AG04450 (cell line): ENCODE measurements around the gene AP2B1. TPM values are rescaled to one million over a fixed set of nuclear protein-coding genes. Genes with fewer than 3 reads are reported as not detected.
A peak's percentile ranks its signal among the peaks of the same experiment; 100 is the strongest.
"Not testable (repeated sequence)": the region's sequence is repeated elsewhere in the genome, so short reads cannot be mapped to it uniquely, and the experiment has no call there.

Experiments used
- CTCF ChIA-PET: fragments of 300-600, 350-600 bp; formaldehyde crosslinking; extraction: SDS; loops from one replicate; lab custom pipeline; 2022; ENCODE audit warnings: antibody characterized with exemption, inconsistent platforms; lab: Charles Lee
- POLR2A ChIA-PET: fragments of 350-600 bp; formaldehyde crosslinking; extraction: SDS; loops from one replicate; lab custom pipeline; 2021; ENCODE audit warnings: antibody characterized with exemption, inconsistent platforms; lab: Yijun Ruan, JAX
- DNase-seq: peaks from one replicate; pipeline ENCODE4 v3.0.0-alpha.2; 2011; ENCODE audit warnings: low read depth, low spot score
- H3K27ac ChIP-seq: one replicate; pipeline ENCODE4 v1.5.1; 2012; ENCODE audit warnings: low read depth, low read length, control low read depth
- H3K27me3 ChIP-seq: one replicate; pipeline ENCODE4 v1.6.0; 2012; ENCODE audit warnings: low read length; ENCODE audit not compliant: control insufficient read depth, insufficient read depth
- H3K4me3 ChIP-seq: 2 replicates; pipeline ENCODE4 v1.5.1; 2011; ENCODE audit warnings: mild to moderate bottlenecking, low read depth, low read length, control low read depth
- H3K9me3 ChIP-seq: 2 replicates; pipeline ENCODE4 v1.5.1; 2012; ENCODE audit warnings: low read length; ENCODE audit not compliant: control insufficient read depth, insufficient read depth
- polyA plus RNA-seq: library from polyadenylated mRNA; depleted of rRNA; stranded (reverse); fragments of >200 nt; gene quantifications from 2 replicates; pipeline ENCODE4 v1.2.3, GENCODE V29; 2011
- TF ChIP-seq, protein P1 (sequence below): IDR thresholded peaks from 2 replicates; pipeline ENCODE4 v1.5.1; 2011; ENCODE audit warnings: low read depth, low read length, control low read depth, inconsistent platforms

The AP2B1 gene
- polyA plus RNA-seq, 1 experiment, result 258 TPM

DNA sequence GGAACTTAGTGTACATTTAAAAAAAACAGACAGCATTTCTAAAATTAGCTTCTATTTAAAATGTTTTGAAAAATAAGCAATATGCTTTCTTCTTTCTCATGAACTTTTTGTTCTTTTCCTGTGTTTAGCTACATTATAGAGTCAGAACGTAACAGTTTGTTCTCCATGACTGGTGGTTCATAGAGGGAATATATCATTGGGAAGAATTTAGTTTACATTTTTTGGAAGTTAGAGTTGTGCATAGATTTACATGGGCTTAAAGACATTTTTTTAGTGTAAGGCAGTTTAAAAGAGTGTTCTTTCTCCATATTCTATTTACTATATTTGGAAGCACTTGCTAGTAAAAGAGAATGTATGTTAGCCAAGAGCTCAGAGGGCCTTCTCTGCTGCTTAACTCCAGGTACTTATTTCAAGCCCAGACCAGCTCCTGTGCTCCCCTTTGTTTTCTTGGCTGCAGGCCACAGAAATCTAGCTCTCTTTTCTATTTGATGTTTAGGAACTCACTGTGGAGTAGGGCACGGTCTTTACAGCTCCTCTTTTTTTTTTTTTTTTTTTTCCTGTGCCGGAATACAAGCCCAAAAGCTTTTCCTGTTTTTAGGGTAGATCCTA, 20.2 kb downstream of the AP2B1 start:
- H3K27me3 ChIP-seq, result no peaks in the 10 kb centered on the region
- ChIA-PET CTCF (interaction anchor here (0.6 to 3.2 kb wide), 9 partner anchors 10 to 369 kb away, joined by 3 to 50 read pairs (median 4); partner anchors contain the start of genes PEX12 and TAF15), POLR2A (interaction anchor here (0.6 to 1.6 kb wide), 5 partner anchors 11 to 365 kb away, joined by 3 to 9 read pairs (median 3); partner anchors contain the start of gene SLFN5)
- H3K4me3 ChIP-seq, result no peak overlapping the region
- H3K27ac ChIP-seq, result peak overlapping the region; percentile 68
- TF ChIP-seq, protein P1, sequence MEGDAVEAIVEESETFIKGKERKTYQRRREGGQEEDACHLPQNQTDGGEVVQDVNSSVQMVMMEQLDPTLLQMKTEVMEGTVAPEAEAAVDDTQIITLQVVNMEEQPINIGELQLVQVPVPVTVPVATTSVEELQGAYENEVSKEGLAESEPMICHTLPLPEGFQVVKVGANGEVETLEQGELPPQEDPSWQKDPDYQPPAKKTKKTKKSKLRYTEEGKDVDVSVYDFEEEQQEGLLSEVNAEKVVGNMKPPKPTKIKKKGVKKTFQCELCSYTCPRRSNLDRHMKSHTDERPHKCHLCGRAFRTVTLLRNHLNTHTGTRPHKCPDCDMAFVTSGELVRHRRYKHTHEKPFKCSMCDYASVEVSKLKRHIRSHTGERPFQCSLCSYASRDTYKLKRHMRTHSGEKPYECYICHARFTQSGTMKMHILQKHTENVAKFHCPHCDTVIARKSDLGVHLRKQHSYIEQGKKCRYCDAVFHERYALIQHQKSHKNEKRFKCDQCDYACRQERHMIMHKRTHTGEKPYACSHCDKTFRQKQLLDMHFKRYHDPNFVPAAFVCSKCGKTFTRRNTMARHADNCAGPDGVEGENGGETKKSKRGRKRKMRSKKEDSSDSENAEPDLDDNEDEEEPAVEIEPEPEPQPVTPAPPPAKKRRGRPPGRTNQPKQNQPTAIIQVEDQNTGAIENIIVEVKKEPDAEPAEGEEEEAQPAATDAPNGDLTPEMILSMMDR, result no peak
- no peaks in the 10 kb centered on the region for H3K9me3 ChIP-seq
- DNase-seq, result no peak

DNA sequence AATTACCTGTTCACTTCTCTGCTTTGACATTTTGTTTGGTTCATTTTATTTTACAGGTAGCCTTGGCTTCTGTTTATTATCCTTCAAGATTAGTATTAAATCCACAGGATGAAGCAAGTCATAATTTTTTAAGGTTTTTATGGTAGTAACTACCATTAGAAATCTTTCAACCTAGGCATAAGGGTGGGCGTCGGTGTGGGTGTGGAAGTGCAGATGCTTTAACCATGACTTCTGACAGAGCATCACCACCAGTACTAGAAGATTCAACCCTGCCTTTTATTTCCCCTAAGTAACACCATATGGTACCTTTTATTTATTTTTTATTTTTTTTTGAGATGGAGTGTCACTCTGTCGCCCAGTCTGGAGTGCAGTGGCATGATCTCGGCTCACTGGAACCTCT, 22.7 kb downstream of the AP2B1 start:
- no peaks in the 10 kb centered on the region for H3K9me3 ChIP-seq

DNA sequence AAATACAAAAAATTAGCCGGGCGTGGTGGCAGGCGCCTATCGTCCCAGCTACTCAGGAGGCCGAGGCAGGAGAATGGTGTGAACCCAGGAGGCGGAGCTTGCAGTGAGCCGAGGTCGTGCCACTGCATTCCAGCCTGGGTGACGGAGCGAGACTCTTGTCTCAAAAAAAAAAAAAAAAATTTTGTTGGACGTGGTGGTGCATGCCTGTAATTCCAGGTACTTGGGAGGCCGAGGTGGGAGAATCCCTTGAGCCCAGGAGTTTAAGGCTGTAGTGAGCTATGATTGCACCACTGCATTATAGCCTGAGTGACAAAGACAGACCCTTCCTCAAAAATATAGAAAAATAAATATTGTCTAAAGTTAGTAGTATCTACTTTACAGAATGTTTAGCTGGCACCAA, 23.6 kb downstream of the AP2B1 start:
- H3K9me3 ChIP-seq, POLR2A ChIA-PET, H3K4me3 ChIP-seq, H3K27ac ChIP-seq, DNase-seq, H3K27me3 ChIP-seq: not testable (repeated sequence)
- CTCF ChIA-PET, result interaction anchor here (0.7 to 10.1 kb wide), 8 partner anchors 8 to 194 kb away, joined by 3 to 357 read pairs (median 20); no protein-coding TSS in a partner anchor

More for the DNA sequence above, 22.7 kb downstream of the AP2B1 start:
- no peak for DNase-seq
- H3K27ac ChIP-seq, result no peak overlapping the region
- ChIA-PET CTCF (interaction anchor here (0.6 kb wide), 1 partner anchor 33 kb away, joined by 3 read pairs; no protein-coding TSS in a partner anchor), POLR2A (interaction anchor here (0.6 kb wide), 1 partner anchor 26 kb away, joined by 3 read pairs; no protein-coding TSS in a partner anchor)
- no peaks in the 10 kb centered on the region for H3K27me3 ChIP-seq
- TF ChIP-seq, protein P1, result no peak
- no peak overlapping the region for H3K4me3 ChIP-seq

DNA sequence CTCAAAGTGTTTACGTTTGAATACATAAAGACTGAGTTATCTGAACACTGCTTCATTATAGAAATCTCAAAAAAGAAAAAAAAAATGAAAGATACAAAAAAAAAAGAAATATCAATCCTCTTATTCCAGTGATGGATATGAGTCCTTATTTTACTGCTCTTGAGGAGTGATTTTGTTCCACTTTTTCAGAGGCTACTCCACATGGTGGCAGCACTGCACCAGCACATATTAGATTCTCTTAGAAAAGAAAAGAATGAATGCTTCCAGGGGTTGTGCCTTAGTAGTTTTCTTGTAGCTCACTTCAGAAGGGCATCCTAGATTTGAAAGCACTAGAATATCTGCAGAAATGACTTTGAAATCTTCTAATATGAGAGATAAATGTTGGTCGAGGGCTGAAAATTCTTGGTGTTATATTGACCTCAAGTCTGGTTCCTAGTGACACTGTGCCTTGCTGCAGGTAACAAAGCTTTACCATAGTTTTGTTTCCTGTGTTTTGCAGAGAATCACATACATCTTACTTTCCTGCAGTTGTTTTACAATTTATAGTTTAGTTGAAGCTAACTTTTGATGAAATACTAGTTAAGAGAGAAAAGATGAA, 25.9 kb downstream of the AP2B1 start:
- DNase-seq, result no peak
- Histone ChIP-seq H3K4me3 (no peak overlapping the region), H3K27ac (no peak overlapping the region), H3K27me3 (no peaks in the 10 kb centered on the region), H3K9me3 (no peaks in the 10 kb centered on the region)
- TF ChIP-seq, protein P1, result peak; percentile 71
- ChIA-PET CTCF (interaction anchor here (0.7 to 10.1 kb wide), 42 partner anchors 10 to 955 kb away, joined by 3 to 357 read pairs (median 6); partner anchors contain the start of genes AP2B1, GAS2L2, RASL10B and TAF15), POLR2A (interaction anchor here (1.0 kb wide), 1 partner anchor 135 kb away, joined by 3 read pairs; no protein-coding TSS in a partner anchor)

DNA sequence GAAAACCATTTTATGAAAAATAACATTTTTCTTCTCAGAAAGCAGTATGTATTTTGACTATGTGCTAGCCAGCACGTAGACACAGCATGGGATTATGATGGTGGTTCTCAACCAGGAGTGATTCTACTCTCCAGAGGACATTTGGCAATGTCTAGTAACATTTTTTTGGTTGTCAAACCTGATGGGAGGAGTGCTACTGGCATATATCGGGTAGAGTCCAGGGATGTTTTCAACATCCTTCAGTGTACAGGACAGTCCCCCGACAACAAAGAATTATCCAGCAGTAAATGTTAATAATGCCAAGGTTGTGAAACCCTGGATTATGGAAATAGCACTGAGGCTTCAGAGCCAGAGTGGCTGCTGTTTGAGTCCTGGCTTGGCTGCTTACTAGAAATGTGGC, 27.7 kb downstream of the AP2B1 start:
- POLR2A ChIA-PET, result no interaction called here

More for the DNA sequence above, 27.7 kb downstream of the AP2B1 start:
- TF ChIP-seq, protein P1, result no peak
- CTCF ChIA-PET, result interaction anchor here (0.6 to 10.1 kb wide), 6 partner anchors 12 to 951 kb away, joined by 3 to 357 read pairs (median 8); partner anchors contain the start of gene TAF15
- no peaks in the 10 kb centered on the region for H3K9me3 ChIP-seq
- H3K27me3 ChIP-seq, result no peaks in the 10 kb centered on the region
- no peak overlapping the region for H3K27ac ChIP-seq
- no peak for DNase-seq
- no peak overlapping the region for H3K4me3 ChIP-seq
